ENCODE results near the gene IL1RAP.
A peak's percentile ranks its signal among the peaks of the same experiment; 100 is the strongest.

IL1RAP gene

DNA sequence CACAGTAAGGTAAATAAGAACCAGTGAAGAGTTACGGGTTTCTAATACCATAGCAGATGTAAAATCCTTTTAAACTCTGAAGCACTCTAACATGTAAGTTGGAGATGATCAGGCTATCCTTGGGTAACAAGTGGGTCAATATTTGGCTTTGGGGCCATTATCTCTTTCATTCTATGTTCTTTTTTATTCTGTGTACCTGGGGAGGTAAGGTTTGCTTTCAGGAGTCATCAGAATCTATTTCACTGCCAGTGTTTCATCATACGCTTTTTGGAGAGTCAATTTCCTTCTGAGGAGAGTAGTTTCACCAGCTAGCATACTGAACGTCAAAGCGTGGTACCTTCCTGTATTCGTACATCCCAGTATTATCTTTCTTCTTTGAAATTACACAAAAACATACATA lies 182.1 kb downstream of the IL1RAP start:
- ChIA-PET POLR2A (ENCODE audit: low non-redundant PET) (no interaction called here), CTCF (interaction anchor here (0.6 kb wide), 1 partner anchor 513 kb away, joined by 3 read pairs; no protein-coding TSS in a partner anchor)
- DNase-seq (ENCODE audit: low spot score): no peak
- TF ChIP-seq, protein P1, sequence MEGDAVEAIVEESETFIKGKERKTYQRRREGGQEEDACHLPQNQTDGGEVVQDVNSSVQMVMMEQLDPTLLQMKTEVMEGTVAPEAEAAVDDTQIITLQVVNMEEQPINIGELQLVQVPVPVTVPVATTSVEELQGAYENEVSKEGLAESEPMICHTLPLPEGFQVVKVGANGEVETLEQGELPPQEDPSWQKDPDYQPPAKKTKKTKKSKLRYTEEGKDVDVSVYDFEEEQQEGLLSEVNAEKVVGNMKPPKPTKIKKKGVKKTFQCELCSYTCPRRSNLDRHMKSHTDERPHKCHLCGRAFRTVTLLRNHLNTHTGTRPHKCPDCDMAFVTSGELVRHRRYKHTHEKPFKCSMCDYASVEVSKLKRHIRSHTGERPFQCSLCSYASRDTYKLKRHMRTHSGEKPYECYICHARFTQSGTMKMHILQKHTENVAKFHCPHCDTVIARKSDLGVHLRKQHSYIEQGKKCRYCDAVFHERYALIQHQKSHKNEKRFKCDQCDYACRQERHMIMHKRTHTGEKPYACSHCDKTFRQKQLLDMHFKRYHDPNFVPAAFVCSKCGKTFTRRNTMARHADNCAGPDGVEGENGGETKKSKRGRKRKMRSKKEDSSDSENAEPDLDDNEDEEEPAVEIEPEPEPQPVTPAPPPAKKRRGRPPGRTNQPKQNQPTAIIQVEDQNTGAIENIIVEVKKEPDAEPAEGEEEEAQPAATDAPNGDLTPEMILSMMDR (conservative IDR thresholded peaks at IDR 0.05; ENCODE audit: low read depth): no peak
- no peak overlapping the region for H3K27ac ChIP-seq

DNA sequence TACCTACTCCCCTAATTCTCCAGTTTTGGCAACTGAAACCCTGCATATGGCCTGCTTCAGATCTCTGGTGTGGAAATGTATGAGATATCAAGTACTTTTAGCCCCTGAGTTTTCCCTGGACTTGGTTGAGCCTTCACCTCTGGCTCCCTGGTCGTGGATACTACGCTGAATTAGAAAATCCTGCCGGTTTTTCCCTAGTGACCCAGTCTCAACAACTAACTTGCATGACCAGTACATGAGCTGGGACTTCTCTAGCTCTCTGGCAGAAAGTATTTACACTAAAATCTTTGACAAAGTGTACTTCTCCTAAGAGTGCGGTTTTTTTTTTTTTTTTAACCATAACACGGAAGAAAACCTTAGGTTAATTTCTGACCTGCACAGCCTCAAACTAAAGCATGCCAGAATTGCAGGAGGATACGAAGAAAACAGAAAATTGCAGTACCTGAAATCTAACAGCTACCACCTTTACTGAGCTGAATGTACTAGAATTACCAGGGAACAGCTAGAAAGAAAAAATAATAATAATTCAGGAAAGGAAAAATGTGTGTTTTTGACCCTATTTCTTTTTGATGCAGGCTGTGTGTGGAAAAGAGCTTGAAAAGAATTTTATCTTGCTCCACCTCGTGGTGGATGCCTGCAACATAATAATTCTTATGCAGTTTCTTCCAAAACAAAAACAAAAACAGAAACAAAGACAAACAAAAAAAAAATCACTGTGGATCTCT lies 183.1 kb downstream of the IL1RAP start:
- no peak overlapping the region for H3K27ac ChIP-seq
- CTCF ChIA-PET: interaction anchor here (0.6 to 1.3 kb wide), 19 partner anchors 8 to 1715 kb away, joined by 3 to 6 read pairs (median 3); partner anchors contain the start of gene CLDN16
- POLR2A ChIA-PET (ENCODE audit: low non-redundant PET): no interaction called here
- no peak for DNase-seq (ENCODE audit: low spot score)
- TF ChIP-seq, protein P1 (conservative IDR thresholded peaks at IDR 0.05; ENCODE audit: low read depth): peak; percentile 74

DNA sequence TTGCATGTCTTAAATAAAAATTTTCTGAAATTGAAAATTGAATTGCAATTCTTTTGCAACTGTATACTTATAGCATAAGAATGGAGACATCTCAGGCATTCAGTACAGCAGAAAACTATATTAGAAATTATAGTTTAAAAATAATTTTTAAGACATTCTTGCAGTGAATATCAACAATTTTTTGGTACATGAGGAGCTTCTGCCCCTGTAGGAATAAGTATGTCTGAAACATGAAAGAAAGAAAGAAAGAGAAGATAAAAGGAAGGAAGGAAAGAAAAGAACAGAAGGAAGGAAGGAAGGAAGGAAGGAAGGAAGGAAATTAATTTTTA lies 183.6 kb downstream of the IL1RAP start:
- TF ChIP-seq, protein P1 (conservative IDR thresholded peaks at IDR 0.05; ENCODE audit: low read depth): peak; percentile 29; the same call in 1 of the 2 replicates
- DNase-seq (ENCODE audit: low spot score): no peak
- no peak overlapping the region for H3K27ac ChIP-seq
- ChIA-PET POLR2A (ENCODE audit: low non-redundant PET) (no interaction called here), CTCF (interaction anchor here (0.6 to 1.3 kb wide), 15 partner anchors 19 to 1715 kb away, joined by 3 to 6 read pairs (median 3); partner anchors contain the start of gene CLDN16)

DNA sequence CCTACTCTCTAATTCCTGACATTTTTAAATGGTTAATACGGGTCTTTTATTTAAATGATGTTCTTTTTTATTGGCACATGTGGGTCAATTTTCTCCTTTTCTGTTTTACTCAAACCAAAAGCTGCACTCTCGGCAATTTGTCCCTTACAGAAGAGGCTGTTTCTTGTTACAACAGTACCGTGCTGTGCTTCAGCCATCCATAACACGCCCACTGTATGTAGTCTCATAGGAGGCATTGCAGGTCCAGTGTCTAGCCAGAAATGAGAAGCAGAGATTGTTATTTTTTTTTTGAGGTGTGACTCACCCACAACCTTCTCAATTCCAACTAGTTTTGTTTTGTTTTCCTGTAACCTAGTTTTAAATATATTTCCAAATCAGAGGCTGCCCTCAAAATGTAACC lies 184.0 kb downstream of the IL1RAP start:
- ChIA-PET CTCF (interaction anchor here (0.7 to 1.0 kb wide), 3 partner anchors 359 to 736 kb away, joined by 3 to 6 read pairs (median 3); no protein-coding TSS in a partner anchor), POLR2A (ENCODE audit: low non-redundant PET) (no interaction called here)
- DNase-seq (ENCODE audit: low spot score): no peak
- TF ChIP-seq, protein P1 (conservative IDR thresholded peaks at IDR 0.05; ENCODE audit: low read depth): no peak
- H3K27ac ChIP-seq: no peak overlapping the region

DNA sequence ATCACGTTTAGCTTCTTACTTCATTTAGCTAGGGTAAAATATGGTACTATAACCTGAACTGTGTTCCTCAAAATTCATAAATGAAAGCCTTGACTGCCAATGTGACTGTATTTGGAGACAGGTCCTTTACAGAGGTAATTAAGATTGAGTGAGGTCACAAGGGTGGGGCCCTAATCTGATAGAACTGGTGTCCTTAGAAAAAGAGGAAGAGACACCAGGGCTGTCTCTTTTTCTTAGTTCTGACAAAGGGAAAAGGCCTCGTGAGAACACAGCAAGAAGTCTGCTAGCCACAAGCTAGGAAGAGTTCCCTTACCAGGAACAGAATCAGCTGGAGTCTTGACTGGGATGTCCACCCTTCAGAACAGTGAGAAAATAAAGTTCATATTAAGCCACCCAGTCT lies 185.9 kb downstream of the IL1RAP start:
- H3K27ac ChIP-seq: no peak overlapping the region
- POLR2A ChIA-PET (ENCODE audit: low non-redundant PET): no interaction called here
- DNase-seq (ENCODE audit: low spot score): no peak
- TF ChIP-seq, protein P1 (conservative IDR thresholded peaks at IDR 0.05; ENCODE audit: low read depth): no peak
- CTCF ChIA-PET: interaction anchor here (0.6 to 1.9 kb wide), 3 partner anchors 11 to 483 kb away, joined by 4 to 5 read pairs (median 5); no protein-coding TSS in a partner anchor

DNA sequence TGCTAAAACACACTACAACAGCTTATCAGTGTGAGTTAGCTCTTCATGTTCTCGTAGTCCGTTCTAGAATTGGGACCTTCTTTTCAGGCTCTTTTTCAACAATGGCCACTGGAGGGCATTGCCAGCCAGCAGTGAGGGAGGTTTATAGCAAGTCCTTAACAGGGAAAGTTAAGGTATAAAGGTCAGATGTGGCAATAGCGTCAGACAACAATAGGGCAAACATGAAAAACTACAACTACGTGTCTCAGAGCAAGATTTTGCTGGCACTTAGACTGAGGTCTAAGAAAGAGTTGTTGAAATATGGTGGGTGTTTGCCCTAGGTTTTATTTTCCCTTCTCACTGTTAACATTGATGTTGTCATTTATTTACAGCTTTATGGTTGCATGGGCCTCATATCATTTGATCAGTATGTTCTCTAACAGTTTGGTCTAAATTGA lies 187.2 kb downstream of the IL1RAP start:
- CTCF ChIA-PET: interaction anchor here (0.6 to 1.9 kb wide), 15 partner anchors 8 to 1440 kb away, joined by 3 to 6 read pairs (median 3); no protein-coding TSS in a partner anchor
- TF ChIP-seq, protein P1 (conservative IDR thresholded peaks at IDR 0.05; ENCODE audit: low read depth): peak; percentile 75
- POLR2A ChIA-PET (ENCODE audit: low non-redundant PET): no interaction called here
- peak; percentile 49 for DNase-seq (ENCODE audit: low spot score)
- H3K27ac ChIP-seq: no peak overlapping the region
